Measurements from ENCODE around the gene DHX29. TPM values are rescaled to one million over a fixed set of nuclear protein-coding genes. Genes with fewer than 3 reads are reported as not detected.

DHX29 gene
- total RNA-seq, 2 experiments from 2014 or later, result 18.7 to 19.3 TPM

DNA sequence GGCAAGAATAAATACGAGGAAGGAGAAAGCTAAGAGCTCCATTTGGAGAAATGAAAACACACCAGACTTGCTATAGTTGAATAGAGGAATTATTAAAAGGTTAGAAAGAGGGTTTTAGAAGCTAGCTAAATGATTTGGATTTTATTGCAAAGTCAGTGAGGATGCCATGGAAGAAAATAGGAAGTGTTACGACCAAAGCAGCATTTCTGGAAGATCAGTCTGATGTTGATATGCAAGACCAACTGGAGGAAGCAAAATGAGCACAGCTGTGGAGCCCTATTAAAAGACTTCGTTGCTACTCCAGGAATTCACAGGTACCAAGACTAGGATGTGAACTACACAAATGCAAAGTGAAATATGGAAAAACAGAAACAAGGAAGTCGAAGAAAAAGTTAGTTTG is 2.1 kb downstream of the DHX29 start:
- CTCF ChIA-PET, result interaction anchor here (2.9 kb wide), 1 partner anchor 12 kb away, joined by 12 read pairs; no protein-coding TSS in a partner anchor
- no peak overlapping the region for H3K4me3 Mint-ChIP-seq
- no peaks in the 10 kb centered on the region for H3K27me3 Mint-ChIP-seq
- H3K36me3 Mint-ChIP-seq (ENCODE audit: low read depth), result peaks cover 19% of the 10 kb centered on the region
- POLR2A ChIA-PET, result no interaction called here
- H3K4me1 Mint-ChIP-seq, result peaks cover 13% of the 10 kb centered on the region
- DNase-seq, result no peak
- peaks cover 4% of the 10 kb centered on the region for H3K9me3 Mint-ChIP-seq
- no peak overlapping the region for H3K27ac Mint-ChIP-seq

- H3K9me3 Mint-ChIP-seq, result peaks cover 4% of the 10 kb centered on the region
- DNase-seq, result no peak
- H3K27ac Mint-ChIP-seq, result no peak overlapping the region
- peaks cover 19% of the 10 kb centered on the region for H3K36me3 Mint-ChIP-seq (ENCODE audit: low read depth)
- H3K27me3 Mint-ChIP-seq, result no peaks in the 10 kb centered on the region
- H3K4me1 Mint-ChIP-seq, result peaks cover 13% of the 10 kb centered on the region
- ChIA-PET POLR2A (no interaction called here), CTCF (no interaction called here)
- H3K4me3 Mint-ChIP-seq, result no peak overlapping the region
Measured at GRCh38 chr5:55304584-55304983, 2.9 kb downstream of the DHX29 start.

DNA sequence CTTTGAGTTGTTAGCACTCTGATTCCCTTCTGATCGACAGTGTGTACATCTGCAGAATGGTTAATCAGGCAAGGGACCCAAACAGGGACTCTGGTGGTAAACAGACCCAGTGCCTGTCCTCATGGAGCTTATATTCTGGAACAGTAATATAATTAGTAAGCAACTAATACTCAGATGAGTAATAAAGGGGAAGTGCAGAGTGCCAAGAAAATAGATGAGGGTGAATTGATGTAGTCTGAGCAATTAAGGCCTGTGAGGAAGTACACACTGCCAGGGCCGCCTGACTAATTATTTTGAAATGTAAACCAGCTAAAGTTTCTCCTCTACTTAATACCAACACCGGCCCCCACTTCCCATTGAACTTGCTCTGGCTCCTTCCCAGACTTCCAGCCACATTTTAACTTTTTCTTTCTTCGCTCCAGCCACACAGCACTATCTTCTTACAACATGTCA is 4.2 kb downstream of the DHX29 start:
- Mint-ChIP-seq H3K27ac (no peak overlapping the region), H3K9me3 (peaks cover 4% of the 10 kb centered on the region), H3K27me3 (no peaks in the 10 kb centered on the region), H3K36me3 (ENCODE audit: low read depth) (peaks cover 19% of the 10 kb centered on the region), H3K4me1 (peaks cover 13% of the 10 kb centered on the region), H3K4me3 (no peak overlapping the region)
- DNase-seq, result no peak
- CTCF ChIA-PET, result interaction anchor here (0.8 to 1.3 kb wide), 3 partner anchors 8 to 26 kb away, joined by 3 read pairs; no protein-coding TSS in a partner anchor
- POLR2A ChIA-PET, result no interaction called here

GRCh38 chr5:55300890-55301289 is 6.6 kb downstream of the DHX29 start:
- Mint-ChIP-seq H3K36me3 (ENCODE audit: low read depth) (peaks cover 31% of the 10 kb centered on the region), H3K9me3 (peaks cover 4% of the 10 kb centered on the region), H3K4me3 (no peak overlapping the region), H3K4me1 (peaks cover 15% of the 10 kb centered on the region), H3K27ac (no peak overlapping the region), H3K27me3 (no peaks in the 10 kb centered on the region)
- no peak for DNase-seq
- POLR2A ChIA-PET, result no interaction called here
- CTCF ChIA-PET, result no interaction called here

DNA sequence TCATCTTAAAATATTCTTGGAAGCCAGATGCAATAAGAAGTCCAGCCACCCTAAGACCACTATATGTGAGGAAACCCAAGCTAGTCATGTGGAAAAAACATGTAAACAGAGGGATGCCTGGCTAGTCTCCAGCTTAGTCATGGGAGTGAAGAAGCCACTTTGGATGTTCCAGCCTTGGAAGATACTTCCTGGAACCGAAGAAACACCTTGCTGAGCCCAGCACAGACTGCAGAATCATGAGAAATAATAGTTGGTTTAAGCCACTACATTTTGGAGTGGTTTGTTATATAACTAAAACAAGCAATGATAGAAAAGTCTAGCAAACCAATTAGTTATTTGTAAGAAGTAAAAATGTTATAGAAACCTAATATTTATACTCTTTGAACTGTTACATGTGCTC is 12.6 kb downstream of the DHX29 start:
- H3K4me3 Mint-ChIP-seq, result no peak overlapping the region
- H3K36me3 Mint-ChIP-seq (ENCODE audit: low read depth), result peaks cover 56% of the 10 kb centered on the region
- DNase-seq, result no peak
- H3K4me1 Mint-ChIP-seq, result peaks cover 3% of the 10 kb centered on the region
- no peak overlapping the region for H3K27ac Mint-ChIP-seq
- no peaks in the 10 kb centered on the region for H3K9me3 Mint-ChIP-seq
- ChIA-PET CTCF (interaction anchor here (0.9 kb wide), 1 partner anchor 14 kb away, joined by 6 read pairs; no protein-coding TSS in a partner anchor), POLR2A (no interaction called here)
- H3K27me3 Mint-ChIP-seq, result no peaks in the 10 kb centered on the region

DNA sequence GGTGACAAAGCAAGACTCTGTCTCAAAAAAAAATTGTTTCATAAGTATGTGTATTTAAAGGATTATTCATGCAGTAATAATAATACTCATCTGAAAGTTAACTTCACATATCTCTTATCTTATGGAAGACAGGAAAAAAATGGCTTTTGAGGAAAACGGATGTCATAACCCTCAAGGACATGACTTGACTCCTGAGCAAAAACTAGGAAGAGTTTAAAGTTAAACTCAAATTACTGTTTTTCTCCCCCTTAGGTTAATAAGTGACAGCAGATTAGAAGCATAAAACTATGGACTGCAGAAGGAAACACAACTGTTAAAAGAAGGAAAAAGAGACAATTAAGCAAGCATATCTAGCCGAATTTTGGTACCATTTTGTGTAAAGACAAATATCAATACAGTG is 16.5 kb downstream of the DHX29 start:
- POLR2A ChIA-PET, result no interaction called here
- Mint-ChIP-seq H3K36me3 (ENCODE audit: low read depth) (peaks cover 57% of the 10 kb centered on the region), H3K27ac (no peak overlapping the region), H3K4me1 (no peaks in the 10 kb centered on the region), H3K27me3 (no peaks in the 10 kb centered on the region), H3K9me3 (no peaks in the 10 kb centered on the region), H3K4me3 (no peak overlapping the region)
- CTCF ChIA-PET, result no interaction called here
- no peak for DNase-seq

- no peak overlapping the region for H3K4me3 Mint-ChIP-seq
- no peak overlapping the region for H3K27ac Mint-ChIP-seq
- H3K4me1 Mint-ChIP-seq, result no peaks in the 10 kb centered on the region
- ChIA-PET POLR2A (no interaction called here), CTCF (interaction anchor here (0.7 to 1.4 kb wide), 2 partner anchors 12 to 17 kb away, joined by 4 to 6 read pairs; no protein-coding TSS in a partner anchor)
- no peaks in the 10 kb centered on the region for H3K9me3 Mint-ChIP-seq
- H3K36me3 Mint-ChIP-seq (ENCODE audit: low read depth), result peaks cover 55% of the 10 kb centered on the region
- no peaks in the 10 kb centered on the region for H3K27me3 Mint-ChIP-seq
- no peak for DNase-seq
Measured at GRCh38 chr5:55289808-55290207, 17.7 kb downstream of the DHX29 start.

- Mint-ChIP-seq H3K4me3 (no peak overlapping the region), H3K27me3 (no peaks in the 10 kb centered on the region), H3K9me3 (no peaks in the 10 kb centered on the region), H3K36me3 (ENCODE audit: low read depth) (peaks cover 43% of the 10 kb centered on the region), H3K4me1 (no peaks in the 10 kb centered on the region), H3K27ac (no peak overlapping the region)
- DNase-seq, result no peak
- ChIA-PET CTCF (no interaction called here), POLR2A (no interaction called here)
Measured at GRCh38 chr5:55286411-55286933, 21.0 kb downstream of the DHX29 start.

DNA sequence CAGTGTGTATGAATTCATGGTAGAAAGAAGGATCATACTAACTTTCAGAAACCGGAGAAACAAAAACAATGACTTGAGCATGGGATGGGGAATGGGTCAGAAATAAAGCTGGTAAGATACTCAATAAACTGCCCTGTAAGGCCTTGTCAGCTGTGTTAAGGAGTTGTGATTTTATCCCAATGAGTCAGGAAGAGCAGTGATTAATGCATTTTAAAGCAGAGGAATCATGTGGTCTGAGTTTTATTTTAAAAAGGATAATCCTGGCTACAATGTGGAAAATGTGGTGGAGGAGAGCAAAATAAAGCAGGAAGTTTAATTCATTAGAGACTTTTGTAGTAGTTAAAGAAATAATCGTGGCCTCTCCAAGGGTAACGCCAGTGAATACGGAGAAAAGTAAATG is 28.7 kb downstream of the DHX29 start:
- Mint-ChIP-seq H3K27me3 (no peaks in the 10 kb centered on the region), H3K9me3 (no peaks in the 10 kb centered on the region), H3K4me3 (no peak overlapping the region), H3K27ac (no peak overlapping the region), H3K4me1 (no peaks in the 10 kb centered on the region), H3K36me3 (ENCODE audit: low read depth) (peaks cover 45% of the 10 kb centered on the region)
- no peak for DNase-seq
- ChIA-PET CTCF (interaction anchor here (0.8 kb wide), 1 partner anchor 9 kb away, joined by 3 read pairs; no protein-coding TSS in a partner anchor), POLR2A (no interaction called here)

DNA sequence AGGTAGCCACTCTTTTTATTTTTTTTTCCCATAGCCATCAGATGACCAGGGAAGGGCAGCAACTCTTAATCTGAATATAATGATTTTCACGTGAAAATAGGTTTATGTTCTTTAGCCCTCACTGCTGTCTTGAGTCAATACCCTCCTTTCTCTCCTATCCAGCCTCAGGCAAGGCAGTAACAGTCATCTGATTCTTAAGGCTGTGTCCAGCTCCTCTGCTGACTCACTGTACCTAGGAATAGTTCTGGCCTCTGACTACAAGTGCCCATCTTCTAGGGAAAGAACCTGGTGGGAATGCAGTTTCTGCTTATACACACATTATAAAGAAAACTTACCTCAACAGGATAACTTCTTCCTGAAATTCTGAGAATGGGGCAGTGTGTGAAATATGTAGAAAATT is 30.7 kb downstream of the DHX29 start:
- no peaks in the 10 kb centered on the region for H3K9me3 Mint-ChIP-seq
- CTCF ChIA-PET, result interaction anchor here (1.1 kb wide), 1 partner anchor 27 kb away, joined by 3 read pairs; no protein-coding TSS in a partner anchor

GRCh38 chr5:55258339-55258738 is 49.2 kb downstream of the DHX29 start:
- no peak overlapping the region for H3K4me3 Mint-ChIP-seq
- no peak overlapping the region for H3K27ac Mint-ChIP-seq
- no peaks in the 10 kb centered on the region for H3K27me3 Mint-ChIP-seq
- CTCF ChIA-PET, result interaction anchor here (2.6 kb wide), 1 partner anchor 12 kb away, joined by 7 read pairs; no protein-coding TSS in a partner anchor
- POLR2A ChIA-PET, result no interaction called here
- H3K4me1 Mint-ChIP-seq, result no peaks in the 10 kb centered on the region
- peaks cover 38% of the 10 kb centered on the region for H3K36me3 Mint-ChIP-seq (ENCODE audit: low read depth)
- no peaks in the 10 kb centered on the region for H3K9me3 Mint-ChIP-seq
- no peak for DNase-seq

More for the DNA sequence above, 30.7 kb downstream of the DHX29 start:
- Mint-ChIP-seq H3K4me3 (no peak overlapping the region), H3K4me1 (no peaks in the 10 kb centered on the region), H3K36me3 (ENCODE audit: low read depth) (peaks cover 43% of the 10 kb centered on the region), H3K27ac (no peak overlapping the region), H3K27me3 (no peaks in the 10 kb centered on the region)
- POLR2A ChIA-PET, result no interaction called here
- DNase-seq, result no peak

DNA sequence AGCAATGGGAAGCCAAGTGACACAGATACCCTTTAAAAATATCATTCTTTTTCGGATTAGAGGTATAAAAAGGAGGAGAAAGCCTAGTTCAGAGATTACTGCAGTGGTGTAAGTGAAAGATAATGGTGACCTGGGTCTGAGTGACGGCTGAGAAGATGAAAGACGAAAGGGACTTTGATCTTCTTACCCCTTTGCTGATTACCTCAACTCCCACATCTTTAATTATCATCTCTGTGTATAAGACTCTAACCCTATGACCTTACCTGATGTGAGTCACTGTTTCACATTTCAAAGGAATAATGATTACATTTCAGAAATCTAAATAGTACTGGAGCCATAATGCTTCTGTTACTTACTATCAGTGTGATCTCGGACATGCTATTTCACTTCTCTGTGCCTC is 52.7 kb downstream of the DHX29 start:
- Mint-ChIP-seq H3K9me3 (no peaks in the 10 kb centered on the region), H3K27ac (no peak overlapping the region), H3K4me1 (no peaks in the 10 kb centered on the region), H3K27me3 (no peaks in the 10 kb centered on the region), H3K36me3 (ENCODE audit: low read depth) (peaks cover 24% of the 10 kb centered on the region), H3K4me3 (no peak overlapping the region)
- ChIA-PET CTCF (no interaction called here), POLR2A (no interaction called here)
- DNase-seq, result no peak

GRCh38 chr5:55250064-55250463 is 57.4 kb downstream of the DHX29 start:
- Mint-ChIP-seq H3K9me3 (peaks cover 11% of the 10 kb centered on the region), H3K4me1 (no peaks in the 10 kb centered on the region), H3K4me3 (no peak overlapping the region), H3K27ac (no peak overlapping the region), H3K36me3 (ENCODE audit: low read depth) (peaks cover 8% of the 10 kb centered on the region), H3K27me3 (peaks cover 9% of the 10 kb centered on the region)
- ChIA-PET CTCF (no interaction called here), POLR2A (no interaction called here)
- no peak for DNase-seq

DNA sequence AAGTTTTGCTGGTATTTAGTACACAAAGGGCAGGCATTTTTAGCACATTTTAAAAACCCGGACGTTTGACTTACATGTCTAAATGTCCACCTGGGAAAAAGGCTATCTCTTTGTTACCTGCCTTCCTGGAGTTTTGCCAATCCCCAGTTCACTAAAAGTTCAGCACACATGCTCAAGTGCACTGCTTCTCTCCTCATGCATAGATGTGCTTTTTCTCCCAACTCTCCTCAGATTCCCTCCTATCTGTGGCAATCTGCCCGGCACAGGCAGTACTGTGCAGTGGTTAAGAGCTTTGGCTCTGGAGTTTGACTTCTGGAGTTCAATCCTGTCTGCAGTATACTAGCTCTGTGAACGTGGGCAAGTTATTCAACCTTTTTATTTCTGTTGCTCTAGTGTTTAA is 65.7 kb downstream of the DHX29 start:
- H3K9me3 Mint-ChIP-seq, result peaks cover 4% of the 10 kb centered on the region
- H3K36me3 Mint-ChIP-seq (ENCODE audit: low read depth), result no peaks in the 10 kb centered on the region
- H3K27ac Mint-ChIP-seq, result no peak overlapping the region
- no peaks in the 10 kb centered on the region for H3K4me1 Mint-ChIP-seq
- peaks cover 40% of the 10 kb centered on the region for H3K27me3 Mint-ChIP-seq
- no peak for DNase-seq
- CTCF ChIA-PET, result interaction anchor here (0.8 kb wide), 1 partner anchor 177 kb away, joined by 9 read pairs; no protein-coding TSS in a partner anchor
- POLR2A ChIA-PET, result no interaction called here
- no peak overlapping the region for H3K4me3 Mint-ChIP-seq

Data from activated CD4-positive, alpha-beta T cell treated with anti-CD3 and anti-CD28 coated beads, Interleukin-2, amount 10 ng/mL, durations not matched to agents 7 days and 5 days (primary cell).